AG20443 (cell line): ENCODE results near the gene ZNF70.

Experiments
- DNase-seq: peaks from one replicate; pipeline ENCODE4 v3.0.0; 2012; ENCODE audit warnings: low spot score, mixed read lengths

ZNF70 gene

GRCh38 chr22:23692598-23693291 lies 58.2 kb downstream of the ZNF70 start:
- DNase-seq: no peak

GRCh38 chr22:23691748-23692423 lies 59.0 kb downstream of the ZNF70 start:
- no peak for DNase-seq

- DNase-seq: no peak
Observed at GRCh38 chr22:23690713-23691112, 60.2 kb downstream of the ZNF70 start, which contains the start of gene RGL4. TSS of gene RGL4 (plus strand) at chr22:23691013. CDS start at chr22:23692031, 1,018 bp downstream.

- DNase-seq: no peak
Observed at GRCh38 chr22:23689414-23689813, 61.5 kb downstream of the ZNF70 start.
